ENCODE data around the gene PCK2.

PCK2 gene

GRCh38 chr14:24130380-24130716, 36.2 kb downstream of the PCK2 start, which contains the start of gene FITM1:
FITM1 (plus strand) TSS chr14:24130659; CDS start chr14:24131564, 905 bp downstream.
- ChIA-PET POLR2A (interaction anchor here (1.8 kb wide), 1 partner anchor 15 kb away, joined by 5 read pairs; the partner anchor contains the start of genes DCAF11 and NRL), CTCF (no interaction called here)
- no peaks in the 10 kb centered on the region for H3K36me3 ChIP-seq (ENCODE audit: control insufficient read depth in 2 of 2, insufficient read depth in 1 of 2, low read length in 2 of 2)
- H3K9me3 ChIP-seq (ENCODE audit: control insufficient read depth, insufficient read depth, low read depth, low read length) = no peaks in the 10 kb centered on the region
- H3K4me1 ChIP-seq (ENCODE audit: control insufficient read depth, insufficient read depth, low read length) = no peaks in the 10 kb centered on the region
- H3K4me3 ChIP-seq (ENCODE audit: low read depth, low read length) = no peak within 1 kb of the TSS
- TF ChIP-seq ZNF26 (tag by site-specific recombination; IDR thresholded peaks at IDR 0.05) (no peak), ZNF114 (tag by site-specific recombination; IDR thresholded peaks at IDR 0.05) (no peak), ZNF626 (tag by site-specific recombination; IDR thresholded peaks at IDR 0.05) (no peak), ZNF341 (tag by site-specific recombination; IDR thresholded peaks at IDR 0.05; ENCODE audit: low read depth) (no peak), WT1 (tag by site-specific recombination; IDR thresholded peaks at IDR 0.05) (no peak), ZNF18 (tag by site-specific recombination; IDR thresholded peaks at IDR 0.05) (no peak), ZBTB48 (tag by site-specific recombination; IDR thresholded peaks at IDR 0.05) (no peak), ZBTB1 (tag by site-specific recombination; IDR thresholded peaks at IDR 0.05) (no peak), ZNF37A (tag by site-specific recombination; IDR thresholded peaks at IDR 0.05) (no peak), ZNF221 (tag by site-specific recombination; IDR thresholded peaks at IDR 0.05; ENCODE audit: borderline replicate concordance) (no peak), ZNF266 (tag by site-specific recombination; IDR thresholded peaks at IDR 0.05; ENCODE audit: low read depth) (no peak), IKZF3 (tag by site-specific recombination; IDR thresholded peaks at IDR 0.05) (no peak)
- H3K27ac ChIP-seq (ENCODE audit: extremely low read depth, low read depth, low read length) = no peak within 1 kb of the TSS

GRCh38 chr14:24130717-24131548, 36.8 kb downstream of the PCK2 start:
- Histone ChIP-seq H3K4me1 (ENCODE audit: control insufficient read depth, insufficient read depth, low read length) (no peaks in the 10 kb centered on the region), H3K36me3 (ENCODE audit: control insufficient read depth in 2 of 2, insufficient read depth in 1 of 2, low read length in 2 of 2) (no peaks in the 10 kb centered on the region), H3K27ac (ENCODE audit: extremely low read depth, low read depth, low read length) (no peak overlapping the region), H3K4me3 (ENCODE audit: low read depth, low read length) (no peak overlapping the region), H3K9me3 (ENCODE audit: control insufficient read depth, insufficient read depth, low read depth, low read length) (no peaks in the 10 kb centered on the region)
- CTCF ChIA-PET = no interaction called here
- POLR2A ChIA-PET = no interaction called here
- TF ChIP-seq ZNF223 (tag by site-specific recombination; IDR thresholded peaks at IDR 0.05) (no peak), ZSCAN18 (tag by site-specific recombination; IDR thresholded peaks at IDR 0.05) (no peak), ZNF600 (tag by site-specific recombination; IDR thresholded peaks at IDR 0.05) (no peak), ZNF114 (tag by site-specific recombination; IDR thresholded peaks at IDR 0.05) (no peak), SALL2 (tag by site-specific recombination; IDR thresholded peaks at IDR 0.05; ENCODE audit: borderline replicate concordance) (no peak), AEBP2 (tag by site-specific recombination; IDR thresholded peaks at IDR 0.05; ENCODE audit: borderline replicate concordance) (no peak), ZFP69B (tag by site-specific recombination; IDR thresholded peaks at IDR 0.05) (no peak), BCL6B (tag by site-specific recombination; IDR thresholded peaks at IDR 0.05) (no peak), ZNF23 (tag by site-specific recombination; IDR thresholded peaks at IDR 0.05; ENCODE audit: borderline replicate concordance) (no peak), ZNF747 (tag by site-specific recombination; IDR thresholded peaks at IDR 0.05) (no peak), ATF2 (tag by site-specific recombination; IDR thresholded peaks at IDR 0.05; ENCODE audit: low read depth) (no peak), ZNF19 (tag by site-specific recombination; IDR thresholded peaks at IDR 0.05; ENCODE audit: low read depth) (no peak), ZNF350 (tag by site-specific recombination; IDR thresholded peaks at IDR 0.05) (no peak)

Data from HEK293 (cell line).